CD14-positive monocyte (primary cell): ENCODE data around the gene LRRC42. TPM values are rescaled to one million over a fixed set of nuclear protein-coding genes. Genes with fewer than 3 reads are reported as not detected.

Source experiments
- DNase-seq, 3 donors: peaks; one replicate each; pipeline ENCODE4 v3.0.0-alpha.2; 2011 to 2022
- H2AFZ ChIP-seq: 2 replicates; pipeline ENCODE4 v1.6.0; 2012; ENCODE audit warnings: mild to moderate bottlenecking, low read depth, low read length, inconsistent platforms; ENCODE audit not compliant: insufficient read depth, poor library complexity, severe bottlenecking
- H3K27ac ChIP-seq, 2 donors: 1 replicate in 1 of 2; 2 replicates in 1 of 2; pipeline ENCODE4 v1.5.1; 2012 to 2013; ENCODE audit warnings: low read length in 2 of 2, control low read depth in 1 of 2, inconsistent platforms in 1 of 2, low read depth in 1 of 2, mild to moderate bottlenecking in 1 of 2
- H3K27me3 ChIP-seq, 2 donors: one replicate each; pipeline versions ENCODE4 v1.6.0 to v1.6.1; 2011 to 2013; ENCODE audit warnings: low read length in 2 of 2; ENCODE audit not compliant: control insufficient read depth in 2 of 2, insufficient read depth in 2 of 2
- H3K36me3 ChIP-seq, 2 donors: replicated peaks in 1 of 2; 1 replicate in 1 of 2; 2 replicates in 1 of 2; pipeline versions ENCODE4 v1.5.1 to v1.6.1; 2012 to 2013; ENCODE audit warnings: low read length in 2 of 2, control low read depth in 1 of 2, inconsistent platforms in 1 of 2, mild to moderate bottlenecking in 1 of 2; ENCODE audit not compliant: insufficient read depth in 2 of 2, control insufficient read depth in 1 of 2
- H3K4me1 ChIP-seq, 2 donors: 1 replicate in 1 of 2; 2 replicates in 1 of 2; pipeline versions ENCODE4 v1.5.1 to v1.6.1; 2012 to 2013; ENCODE audit warnings: low read length in 2 of 2, control low read depth in 1 of 2, inconsistent platforms in 1 of 2, mild to moderate bottlenecking in 1 of 2, moderate library complexity in 1 of 2; ENCODE audit not compliant: insufficient read depth in 2 of 2, control insufficient read depth in 1 of 2
- H3K4me2 ChIP-seq: replicated peaks from 2 replicates; pipeline ENCODE3; 2012; ENCODE audit warnings: low read length, moderate library complexity, mild to moderate bottlenecking; ENCODE audit not compliant: poor library complexity, severe bottlenecking; ENCODE audit errors: extremely low read depth
- H3K4me3 ChIP-seq, 3 experiments: fragments of 200-600 bp in 1 of 3; sonication (generic) in 1 of 3; replicated peaks in 1 of 3; 1 replicate in 2 of 3; 2 replicates in 1 of 3; pipeline ENCODE4 v1.5.1; 2011 to 2013; ENCODE audit warnings: low read length in 3 of 3, mild to moderate bottlenecking in 3 of 3, control low read depth in 2 of 3, low read depth in 2 of 3, inconsistent platforms in 1 of 3, moderate library complexity in 1 of 3
- H3K79me2 ChIP-seq: 2 replicates; pipeline ENCODE4 v1.6.0; 2012; ENCODE audit warnings: mild to moderate bottlenecking, control low read depth, inconsistent platforms, low read length, moderate library complexity; ENCODE audit not compliant: insufficient read depth
- H3K9ac ChIP-seq: 2 replicates; pipeline ENCODE4 v1.6.0; 2017; ENCODE audit warnings: low read length, mild to moderate bottlenecking; ENCODE audit not compliant: insufficient read depth, poor library complexity, severe bottlenecking
- H3K9me3 ChIP-seq, 2 donors: replicated peaks in 1 of 2; 1 replicate in 1 of 2; 2 replicates in 1 of 2; pipeline versions ENCODE4 v1.5.1 to v1.6.1; 2012 to 2013; ENCODE audit warnings: low read length in 2 of 2, control low read depth in 1 of 2; ENCODE audit not compliant: control insufficient read depth in 1 of 2, insufficient read depth in 1 of 2
- H4K20me1 ChIP-seq: 2 replicates; pipeline ENCODE4 v1.6.0; 2012; ENCODE audit warnings: mild to moderate bottlenecking, low read length, control low read depth, moderate library complexity; ENCODE audit not compliant: insufficient read depth
- H3K27ac Mint-ChIP-seq, 7 donors: one replicate each; pipeline ENCODE4 v1.8.0; 2020; ENCODE audit warnings: mild to moderate bottlenecking in 7 of 7, mixed read lengths in 7 of 7, moderate library complexity in 6 of 7, inconsistent platforms in 2 of 7
- H3K27me3 Mint-ChIP-seq, 3 donors: one replicate each; pipeline ENCODE4 v1.8.0; 2021 to 2022; ENCODE audit warnings: low read depth in 3 of 3, mild to moderate bottlenecking in 3 of 3, mixed read lengths in 3 of 3, moderate library complexity in 3 of 3, inconsistent platforms in 1 of 3
- H3K36me3 Mint-ChIP-seq, 2 donors: one replicate each; pipeline ENCODE4 v1.8.0; 2020; ENCODE audit warnings: mixed read lengths in 2 of 2, inconsistent platforms in 1 of 2, mild to moderate bottlenecking in 1 of 2
- H3K4me1 Mint-ChIP-seq: one replicate; pipeline ENCODE4 v1.8.0; 2020; ENCODE audit warnings: mild to moderate bottlenecking, mixed read lengths
- H3K4me3 Mint-ChIP-seq, 2 donors: one replicate each; pipeline ENCODE4 v1.8.0; 2020; ENCODE audit warnings: mild to moderate bottlenecking in 2 of 2, mixed read lengths in 2 of 2, moderate library complexity in 1 of 2
- H3K9me3 Mint-ChIP-seq, 7 donors: one replicate each; pipeline ENCODE4 v1.8.0; 2020 to 2022; ENCODE audit warnings: mixed read lengths in 7 of 7, mild to moderate bottlenecking in 6 of 7, moderate library complexity in 6 of 7, inconsistent platforms in 2 of 7
- CTCF ChIP-seq: fragments of 200-600 bp; IDR thresholded peaks from one replicate; pipeline ENCODE4 v1.8.0; 2022; ENCODE audit warnings: antibody characterized with exemption, mild to moderate bottlenecking
- WGBS: methylation state at CpG from one replicate; pipeline ENCODE4 v1.1.5; 2013; ENCODE audit warnings: missing lambda C conversion rate; ENCODE audit not compliant: insufficient coverage; 5-methylcytosine and 5-hydroxymethylcytosine counted together
- intact Hi-C, 2 donors: fragments of 100-400 bp; cut with micrococcal nuclease; formaldehyde crosslinking; loops; one replicate each; pipeline versions ENCODE4 v1.15.0 to v1.15.1; 2023
- polyA plus RNA-seq, 3 donors: library from polyadenylated mRNA; depleted of rRNA in 1 of 3; unstranded in 2 of 3; stranded (reverse) in 1 of 3; fragments of 300-500 nt in 2 of 3; fragments of >200 nt in 1 of 3; fragmentation: Illumina TruSeq in 2 of 3; gene quantifications; 1 replicate in 2 of 3; 2 replicates in 1 of 3; pipeline ENCODE4 v1.2.3, GENCODE V29; 2012 to 2021

The LRRC42 gene
- polyA plus RNA-seq, 3 donors, result 5.6 to 7.3 (median 7.3) TPM

GRCh38 chr1:53995683-53996082 lies 49.5 kb downstream of the LRRC42 start:
- H3K36me3 ChIP-seq, result no peaks in the 10 kb centered on the region
- peaks cover 0 to 18% of the 10 kb centered on the region in 2 donors for H3K9me3 ChIP-seq
- WGBS, result no CpG with 5 or more reads among the region's 1 CpG
- H3K4me3 ChIP-seq, result no peak overlapping the region
- H3K27me3 ChIP-seq, result no peaks in the 10 kb centered on the region
- H3K4me1 ChIP-seq, result no peaks in the 10 kb centered on the region
- TF ChIP-seq CTCF, result no peak
- H2AFZ ChIP-seq, result no peak overlapping the region
- no peak overlapping the region for H3K4me2 ChIP-seq
- H3K27me3 Mint-ChIP-seq, result peaks cover 0 to 4% (median 3%) of the 10 kb centered on the region in 3 donors
- no peaks in the 10 kb centered on the region for H3K4me1 Mint-ChIP-seq
- H3K4me3 Mint-ChIP-seq, result no peak overlapping the region
- no peak overlapping the region for H3K9ac ChIP-seq
- intact Hi-C loops, result no loop called here
- H4K20me1 ChIP-seq, result no peaks in the 10 kb centered on the region
- H3K27ac ChIP-seq, result no peak overlapping the region
- no peak overlapping the region for H3K27ac Mint-ChIP-seq
- no peaks in the 10 kb centered on the region for H3K36me3 Mint-ChIP-seq
- peaks cover 0 to 14% (median 9%) of the 10 kb centered on the region in 7 donors for H3K9me3 Mint-ChIP-seq
- no peak for DNase-seq
- H3K79me2 ChIP-seq, result no peaks in the 10 kb centered on the region

- no peak for DNase-seq
- no CpG with 5 or more reads among the region's 1 CpG for WGBS
These were observed 52.1 kb downstream of the LRRC42 start for GRCh38 chr1:53998223-53998622.

More at GRCh38 chr1:53998223-53998622, 52.1 kb downstream of the LRRC42 start:
- H3K4me1 ChIP-seq, result no peaks in the 10 kb centered on the region
- intact Hi-C loops, result no loop called here
- H3K9ac ChIP-seq, result no peak overlapping the region
- Mint-ChIP-seq H3K4me1 (no peaks in the 10 kb centered on the region), H3K9me3 (peaks cover 0 to 2% (median 0%) of the 10 kb centered on the region in 7 donors), H3K27me3 (peaks cover 0 to 4% (median 3%) of the 10 kb centered on the region in 3 donors), H3K4me3 (no peak overlapping the region), H3K36me3 (no peaks in the 10 kb centered on the region), H3K27ac (no peak overlapping the region)
- no peaks in the 10 kb centered on the region for H3K79me2 ChIP-seq
- no peaks in the 10 kb centered on the region for H4K20me1 ChIP-seq
- H3K4me2 ChIP-seq, result no peak overlapping the region
- no peak overlapping the region for H2AFZ ChIP-seq
- no peak for TF ChIP-seq CTCF
- no peaks in the 10 kb centered on the region for H3K36me3 ChIP-seq
- peaks cover 0 to 1% of the 10 kb centered on the region in 2 donors for H3K9me3 ChIP-seq
- no peak overlapping the region for H3K27ac ChIP-seq
- no peak overlapping the region for H3K4me3 ChIP-seq
- no peaks in the 10 kb centered on the region for H3K27me3 ChIP-seq
